Measurements from ENCODE around the gene LTV1.
"Not testable (repeated sequence)": the region's sequence is repeated elsewhere in the genome, so short reads cannot be mapped to it uniquely, and the experiment has no call there.

Gene LTV1, protein sequence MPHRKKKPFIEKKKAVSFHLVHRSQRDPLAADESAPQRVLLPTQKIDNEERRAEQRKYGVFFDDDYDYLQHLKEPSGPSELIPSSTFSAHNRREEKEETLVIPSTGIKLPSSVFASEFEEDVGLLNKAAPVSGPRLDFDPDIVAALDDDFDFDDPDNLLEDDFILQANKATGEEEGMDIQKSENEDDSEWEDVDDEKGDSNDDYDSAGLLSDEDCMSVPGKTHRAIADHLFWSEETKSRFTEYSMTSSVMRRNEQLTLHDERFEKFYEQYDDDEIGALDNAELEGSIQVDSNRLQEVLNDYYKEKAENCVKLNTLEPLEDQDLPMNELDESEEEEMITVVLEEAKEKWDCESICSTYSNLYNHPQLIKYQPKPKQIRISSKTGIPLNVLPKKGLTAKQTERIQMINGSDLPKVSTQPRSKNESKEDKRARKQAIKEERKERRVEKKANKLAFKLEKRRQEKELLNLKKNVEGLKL

GRCh38 chr6:143842902-143843676 lies at the start of gene LTV1:
Gene LTV1 (plus strand): TSS chr6:143843338. CDS start chr6:143843478, 140 bp downstream.
- peak; percentile 92 for DNase-seq

DNA sequence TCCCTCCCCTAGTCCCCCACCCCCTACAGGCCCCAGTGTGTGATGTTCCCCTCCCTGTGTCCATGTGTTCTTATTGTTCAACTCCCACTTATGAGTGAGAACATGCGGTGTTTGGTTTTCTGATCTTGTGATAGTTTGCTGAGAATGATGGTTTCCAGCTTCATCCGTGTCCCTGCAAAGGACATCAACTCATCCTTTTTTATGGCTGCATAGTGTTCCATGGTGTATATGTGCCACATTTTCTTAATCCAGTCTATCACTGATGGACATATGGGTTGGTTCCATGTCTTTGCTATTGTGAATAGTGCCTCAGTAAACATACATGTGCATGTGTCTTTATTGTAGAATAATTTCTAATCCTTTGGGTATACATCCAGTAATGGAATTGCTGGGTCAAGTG lies 46.6 kb upstream of the LTV1 start:
- not testable (repeated sequence) for DNase-seq

DNA sequence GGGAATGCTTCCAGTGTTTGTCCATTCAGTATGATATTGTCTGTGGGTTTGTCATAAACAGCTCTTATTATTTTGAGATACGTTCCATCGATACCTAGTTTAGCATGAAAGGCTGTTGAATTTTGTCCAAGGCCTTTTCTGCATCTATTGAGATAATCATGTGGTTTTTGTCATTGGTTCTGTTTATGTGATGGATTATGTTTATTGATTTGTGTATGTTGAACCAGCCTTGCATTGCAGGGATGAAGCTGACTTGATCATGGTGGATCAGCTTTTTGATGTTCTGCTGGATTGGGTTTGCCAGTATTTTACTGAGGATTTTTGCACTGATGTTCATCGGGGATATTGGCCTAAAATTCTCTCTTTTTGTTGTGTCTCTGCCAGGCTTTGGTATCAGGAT lies 44.7 kb upstream of the LTV1 start:
- not testable (repeated sequence) for DNase-seq

GRCh38 chr6:143802833-143803565 lies 40.1 kb upstream of the LTV1 start:
- no peak for DNase-seq

DNA sequence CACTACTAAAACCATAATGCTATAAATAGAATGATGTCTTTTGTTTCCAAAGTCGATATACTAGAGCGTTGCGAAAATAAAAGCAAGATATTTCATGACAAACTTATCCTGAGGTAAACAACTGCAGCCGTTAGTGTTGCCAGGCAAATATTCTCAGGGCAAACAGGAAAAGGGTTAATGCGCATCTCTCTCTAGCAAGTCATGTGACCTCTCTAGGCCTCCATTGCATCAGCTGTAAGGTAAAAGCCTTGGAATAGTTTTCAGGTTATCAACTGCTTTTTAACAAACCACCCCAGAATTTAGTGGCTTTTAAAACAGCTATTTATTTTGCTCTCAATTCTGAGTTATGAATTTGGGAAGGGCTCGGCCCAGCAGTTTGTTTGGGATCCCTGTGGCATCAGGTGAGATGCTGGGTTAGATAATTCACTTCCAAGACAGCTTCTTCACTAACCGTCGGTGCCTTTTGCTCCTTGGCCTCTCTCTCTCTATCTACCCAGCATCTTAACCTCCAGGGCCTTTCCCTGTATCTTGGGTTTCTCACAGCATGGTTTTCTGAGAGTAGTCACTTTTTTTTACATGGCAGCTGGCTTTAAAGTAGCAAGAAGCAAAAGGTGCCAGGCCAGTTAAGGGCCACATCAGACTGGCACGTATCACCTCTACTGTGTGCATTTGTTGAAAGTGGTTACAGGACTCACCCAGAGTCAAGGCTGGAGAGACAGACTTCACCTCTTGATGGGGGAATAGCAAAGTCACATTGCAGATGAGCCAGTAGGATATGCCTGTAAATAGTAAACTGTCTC lies 39.2 kb upstream of the LTV1 start:
- DNase-seq = no peak

DNA sequence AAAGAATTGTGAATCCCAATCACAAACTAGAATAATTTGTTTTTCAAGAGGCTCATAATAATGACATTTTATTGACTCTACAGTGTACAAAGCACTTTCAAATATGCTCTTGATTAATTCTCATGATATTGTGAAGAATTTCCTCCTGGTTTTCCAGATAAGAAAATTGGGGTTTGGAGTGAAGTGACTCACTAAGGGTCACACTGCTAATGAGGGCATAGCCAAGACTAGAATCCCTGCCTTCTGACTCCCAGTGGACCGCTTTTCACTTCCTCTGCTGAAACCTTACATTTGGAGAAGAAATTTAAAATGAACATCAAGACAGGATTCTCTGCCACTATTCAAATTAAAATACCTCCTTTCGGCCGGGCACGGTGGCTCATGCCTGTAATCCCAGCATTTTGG lies 38.3 kb upstream of the LTV1 start:
- no peak for DNase-seq

DNA sequence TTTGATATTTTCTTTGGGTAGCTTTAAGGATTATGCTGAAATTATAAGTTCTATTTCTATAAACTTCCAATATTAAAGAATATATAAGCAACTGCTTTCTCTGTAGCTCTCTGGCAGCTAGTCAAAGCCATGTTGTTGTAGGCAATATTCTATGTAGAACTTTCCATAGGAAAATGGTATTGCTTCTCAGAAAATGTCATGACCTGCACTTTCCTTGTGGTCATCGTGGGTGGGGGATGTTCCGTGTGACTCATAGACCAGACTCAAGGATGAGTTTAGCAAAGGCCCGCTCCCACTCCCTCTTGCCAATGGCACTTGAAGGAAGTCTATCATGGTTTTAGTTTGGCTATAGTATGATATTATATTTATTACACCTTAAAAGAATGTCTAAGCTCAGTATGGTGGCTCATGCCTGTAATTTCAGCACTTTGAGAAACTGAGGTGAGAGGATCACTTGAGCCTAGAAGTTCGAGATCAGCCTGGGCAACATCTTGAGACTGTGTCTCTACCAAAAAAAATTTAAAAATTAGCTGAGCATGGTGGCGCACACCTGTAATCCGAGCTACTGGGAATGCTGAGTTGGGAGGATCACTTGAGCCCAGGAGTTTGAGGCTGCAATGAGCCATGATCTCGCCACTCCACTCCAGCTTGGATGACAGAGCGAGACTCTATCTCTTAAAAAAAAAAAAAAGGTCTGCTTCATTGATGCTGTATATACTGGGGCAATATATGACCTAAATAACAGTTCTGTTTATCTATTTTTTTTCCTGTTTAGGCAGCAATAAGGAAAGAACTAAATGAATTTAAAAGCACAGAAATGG lies 36.6 kb upstream of the LTV1 start:
- peak; percentile 23 for DNase-seq

DNA sequence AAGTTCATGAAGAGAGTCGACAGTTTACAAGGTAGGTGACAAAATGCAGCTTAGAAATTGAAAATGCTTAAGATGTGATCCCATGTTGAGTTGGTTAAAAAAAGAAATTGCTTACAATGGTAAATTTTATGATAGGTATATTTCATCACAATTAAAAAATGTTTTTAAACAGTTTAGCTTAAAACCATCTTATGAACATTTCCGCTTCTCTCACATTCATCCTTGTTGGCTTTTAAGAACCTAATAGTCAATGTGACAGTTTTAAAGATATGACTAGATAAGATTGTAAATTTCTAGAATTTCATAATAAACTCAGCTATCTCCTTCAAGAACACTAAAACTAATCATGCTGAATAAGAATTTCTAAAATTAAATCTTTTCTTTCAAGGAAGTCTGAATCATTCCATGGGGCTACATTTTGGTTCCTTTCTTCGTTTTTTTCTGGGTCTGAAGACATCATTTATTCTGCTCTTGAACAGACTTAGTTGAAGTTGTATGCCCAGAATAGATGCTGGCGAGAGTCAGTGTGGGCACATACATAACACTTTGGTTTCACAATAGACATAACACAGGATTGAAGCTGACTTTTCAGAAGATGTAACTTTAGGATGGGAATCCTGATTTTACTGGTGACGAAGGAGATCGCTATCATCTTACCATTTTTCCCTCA lies 35.9 kb upstream of the LTV1 start:
- DNase-seq = no peak

GRCh38 chr6:143810745-143811144 lies 32.4 kb upstream of the LTV1 start:
- DNase-seq = no peak

DNA sequence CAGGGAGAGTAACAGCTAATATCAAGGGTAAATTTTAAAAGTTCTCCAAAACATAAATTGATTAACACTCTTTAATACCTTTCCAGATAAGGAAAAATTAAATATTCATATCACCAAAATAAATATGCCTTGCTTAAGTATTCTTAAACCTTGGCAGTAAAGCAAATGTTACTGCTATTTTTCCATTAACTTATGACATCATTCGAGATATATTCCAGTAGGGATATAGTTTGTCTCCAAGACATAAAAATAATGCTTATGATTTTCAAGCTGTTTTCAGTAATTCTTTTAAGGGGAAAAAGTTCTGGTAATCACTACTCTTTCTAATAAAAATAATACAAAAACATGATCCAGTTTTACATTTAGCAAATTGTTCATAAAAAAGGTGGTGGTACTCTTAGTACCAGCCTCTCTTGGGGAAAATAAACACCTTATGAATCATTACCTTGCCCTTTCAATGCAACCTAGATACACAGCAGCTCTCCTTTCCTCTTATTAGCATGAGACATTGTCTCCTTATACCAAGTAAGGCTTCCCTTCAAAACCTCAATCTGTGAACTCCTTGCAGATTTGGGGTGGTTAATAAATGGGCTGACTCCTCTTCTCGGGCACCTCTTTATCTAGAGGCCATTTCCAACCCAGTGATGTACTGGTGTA lies 31.5 kb upstream of the LTV1 start:
- DNase-seq = no peak

GRCh38 chr6:143817621-143818020 lies 25.5 kb upstream of the LTV1 start:
- DNase-seq = no peak

DNA sequence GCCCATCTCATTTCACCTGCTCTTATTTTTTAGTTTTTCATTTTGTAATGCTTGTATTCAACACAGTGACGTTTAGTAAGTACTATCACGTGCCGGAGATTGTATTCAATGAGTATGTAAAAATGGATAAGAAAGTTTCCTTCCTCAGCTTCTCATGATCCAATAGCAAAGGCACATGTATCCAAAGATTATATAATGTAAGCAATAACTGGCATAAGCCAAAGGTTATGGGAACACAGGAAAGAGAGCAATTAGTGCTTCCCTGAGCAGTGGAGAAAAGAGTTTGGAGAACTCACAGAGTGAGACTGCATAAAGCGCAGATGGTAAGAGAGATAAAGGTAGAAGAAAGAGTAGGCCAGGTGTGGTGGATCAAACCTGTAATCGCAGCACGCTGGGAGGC lies 21.8 kb upstream of the LTV1 start:
- DNase-seq = no peak

DNA sequence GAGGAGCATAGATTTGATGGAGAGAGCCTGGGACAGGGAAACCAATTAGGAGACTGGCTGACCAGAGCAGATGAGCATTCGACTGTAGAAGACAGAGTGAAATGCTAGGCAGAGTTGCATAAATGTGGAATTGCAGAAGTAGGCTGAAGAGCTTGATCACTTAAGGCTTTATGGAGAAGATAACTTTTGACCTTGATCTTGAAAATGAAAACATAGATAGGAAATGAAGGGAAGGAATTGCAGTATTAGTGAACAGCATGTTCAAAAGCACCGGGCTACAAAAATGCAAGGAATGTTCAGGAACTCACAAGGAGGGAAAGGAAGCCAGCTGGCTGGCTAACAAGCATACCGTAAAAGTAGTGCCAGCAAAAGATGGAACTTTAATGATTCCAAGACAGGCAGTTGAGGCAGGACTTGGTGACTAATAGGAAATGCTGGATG lies 20.5 kb upstream of the LTV1 start:
- DNase-seq = no peak

DNA sequence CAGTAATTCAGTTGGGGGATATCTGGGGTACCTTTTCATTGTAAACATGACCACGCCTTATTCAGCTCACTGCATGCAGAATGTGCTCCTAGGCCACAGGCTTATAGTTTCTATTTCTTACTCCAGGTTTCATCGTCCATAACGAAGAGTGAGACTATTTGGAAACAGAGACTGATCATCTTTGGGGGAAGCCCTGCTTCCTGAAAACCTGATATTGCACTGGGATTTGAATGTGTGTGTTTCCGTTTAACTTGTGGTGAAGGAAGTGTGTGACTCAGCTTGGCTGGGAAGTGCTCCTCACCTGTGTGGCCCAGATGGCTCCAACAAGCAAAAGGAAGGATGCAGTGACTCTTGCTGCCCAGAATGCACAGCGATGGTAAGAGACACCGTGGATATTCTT lies 19.6 kb upstream of the LTV1 start:
- no peak for DNase-seq

GRCh38 chr6:143828572-143828971 lies 14.6 kb upstream of the LTV1 start:
- no peak for DNase-seq

GRCh38 chr6:143836150-143836549 lies 7.0 kb upstream of the LTV1 start:
- DNase-seq = no peak

GRCh38 chr6:143838395-143838794 lies 4.7 kb upstream of the LTV1 start:
- no peak for DNase-seq

GRCh38 chr6:143839196-143839595 lies 3.9 kb upstream of the LTV1 start:
- DNase-seq = no peak

DNA sequence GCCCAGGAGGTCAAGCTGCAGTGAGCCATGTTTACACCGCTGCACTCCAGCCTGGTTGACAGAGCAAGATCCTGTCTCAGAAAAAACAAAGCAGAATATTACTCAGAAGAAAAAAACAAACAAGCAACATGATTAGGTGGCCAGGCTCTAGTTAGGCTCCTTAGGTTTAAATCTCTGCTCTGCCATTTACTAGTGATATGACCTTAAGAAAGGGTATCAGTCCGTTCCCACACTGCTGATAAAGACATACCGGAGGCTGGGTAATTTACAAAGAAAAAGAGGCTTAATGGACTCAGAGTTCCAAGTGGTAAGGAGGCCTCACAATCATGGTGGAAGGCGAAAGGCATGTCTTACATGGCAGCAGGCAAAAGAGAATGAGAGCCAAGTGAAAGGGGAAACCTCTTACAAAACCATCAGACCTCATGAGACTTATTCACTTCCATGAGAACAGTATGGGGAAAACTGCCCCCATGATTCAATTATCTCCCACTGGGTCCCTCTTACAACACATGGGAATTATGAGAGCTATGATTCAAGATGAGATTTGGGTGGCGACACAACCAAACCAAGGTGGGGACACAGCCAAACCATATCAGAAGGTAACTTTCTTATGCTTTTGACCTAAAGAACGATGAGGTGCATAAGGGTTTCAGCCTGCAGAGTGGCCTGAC lies 2.4 kb upstream of the LTV1 start:
- DNase-seq = no peak

GRCh38 chr6:143842461-143842901 lies 657 bp upstream of the LTV1 start:
- no peak for DNase-seq

Data from CD4-positive, alpha-beta T cell treated with Interferon gamma for 1 hour (primary cell).